Smooth muscle cell (in vitro differentiated cells): ENCODE data around the gene CLINT1. TPM values are rescaled to one million over a fixed set of nuclear protein-coding genes. Genes with fewer than 3 reads are reported as not detected.

Source experiments
- DNase-seq: peaks from one replicate; lab custom pipeline; 2025; ENCODE audit not compliant: unreplicated experiment; lab: John Stamatoyannopoulos, UW
- H2AFZ ChIP-seq: fragments of 200-600 bp; sonication (generic); 2 replicates; pipeline ENCODE4 v1.6.0; 2016; ENCODE audit warnings: antibody characterized with exemption, low read depth, mild to moderate bottlenecking
- H3F3A ChIP-seq: fragments of 200-600 bp; sonication (generic); 2 replicates; pipeline ENCODE4 v1.6.0; 2017; ENCODE audit warnings: antibody characterized with exemption, low read depth
- H3K27ac ChIP-seq: fragments of 200-600 bp; sonication (generic); 2 replicates; pipeline ENCODE4 v1.5.1; 2016; ENCODE audit warnings: low read depth, mild to moderate bottlenecking
- H3K27me3 ChIP-seq: fragments of 200-600 bp; sonication (generic); 2 replicates; pipeline ENCODE4 v1.6.1; 2016; ENCODE audit warnings: low read depth, mild to moderate bottlenecking
- H3K36me3 ChIP-seq: fragments of 200-600 bp; sonication (generic); 2 replicates; pipeline ENCODE4 v1.5.1; 2016; ENCODE audit warnings: low read depth
- H3K4me1 ChIP-seq: fragments of 200-600 bp; sonication (generic); 2 replicates; pipeline ENCODE4 v1.5.1; 2016; ENCODE audit warnings: low read depth
- H3K4me2 ChIP-seq: fragments of 200-600 bp; sonication (generic); 2 replicates; pipeline ENCODE4 v1.6.0; 2016; ENCODE audit warnings: mild to moderate bottlenecking
- H3K4me3 ChIP-seq: fragments of 200-600 bp; sonication (generic); 2 replicates; pipeline ENCODE4 v1.5.1; 2016; ENCODE audit warnings: mild to moderate bottlenecking
- H3K79me2 ChIP-seq: fragments of 200-600 bp; sonication (generic); 2 replicates; pipeline ENCODE4 v1.6.0; 2016; ENCODE audit warnings: low read depth, mild to moderate bottlenecking
- H3K9ac ChIP-seq: fragments of 200-600 bp; sonication (generic); 2 replicates; pipeline ENCODE4 v1.6.0; 2016; ENCODE audit warnings: low read depth
- H3K9me3 ChIP-seq: fragments of 200-600 bp; sonication (generic); replicated peaks from 2 replicates; pipeline ENCODE4 v1.5.1; 2016; ENCODE audit warnings: low read depth
- H4K20me1 ChIP-seq: fragments of 200-600 bp; sonication (generic); 2 replicates; pipeline ENCODE4 v1.6.0; 2016; ENCODE audit warnings: low read depth
- CTCF ChIP-seq: fragments of 200-600 bp; sonication (generic); IDR thresholded peaks from 2 replicates; pipeline ENCODE4 v1.5.1; 2017; ENCODE audit warnings: borderline replicate concordance, mild to moderate bottlenecking, antibody characterized with exemption; ENCODE audit not compliant: insufficient read depth, poor library complexity, severe bottlenecking
- WGBS: methylation state at CpG from one replicate; pipeline ENCODE4 v1.1.7; 2016; ENCODE audit warnings: low lambda C conversion rate; 5-methylcytosine and 5-hydroxymethylcytosine counted together
- polyA plus RNA-seq: library from polyadenylated mRNA; unstranded; fragments of >200 nt; fragmentation: Nextera tagmentation; extraction: Ambion mirVana; gene quantifications from 2 replicates; pipeline ENCODE4 v1.2.1, GENCODE V29; 2016
- total RNA-seq: library from RNA; depleted of rRNA; stranded (reverse); fragments of >200 nt; gene quantifications from 2 replicates; pipeline ENCODE4 v1.2.3, GENCODE V29; 2014

Gene CLINT1
- total and polyA plus RNA-seq, 2 experiments from 2014 or later = 63.5 to 83.9 TPM

DNA sequence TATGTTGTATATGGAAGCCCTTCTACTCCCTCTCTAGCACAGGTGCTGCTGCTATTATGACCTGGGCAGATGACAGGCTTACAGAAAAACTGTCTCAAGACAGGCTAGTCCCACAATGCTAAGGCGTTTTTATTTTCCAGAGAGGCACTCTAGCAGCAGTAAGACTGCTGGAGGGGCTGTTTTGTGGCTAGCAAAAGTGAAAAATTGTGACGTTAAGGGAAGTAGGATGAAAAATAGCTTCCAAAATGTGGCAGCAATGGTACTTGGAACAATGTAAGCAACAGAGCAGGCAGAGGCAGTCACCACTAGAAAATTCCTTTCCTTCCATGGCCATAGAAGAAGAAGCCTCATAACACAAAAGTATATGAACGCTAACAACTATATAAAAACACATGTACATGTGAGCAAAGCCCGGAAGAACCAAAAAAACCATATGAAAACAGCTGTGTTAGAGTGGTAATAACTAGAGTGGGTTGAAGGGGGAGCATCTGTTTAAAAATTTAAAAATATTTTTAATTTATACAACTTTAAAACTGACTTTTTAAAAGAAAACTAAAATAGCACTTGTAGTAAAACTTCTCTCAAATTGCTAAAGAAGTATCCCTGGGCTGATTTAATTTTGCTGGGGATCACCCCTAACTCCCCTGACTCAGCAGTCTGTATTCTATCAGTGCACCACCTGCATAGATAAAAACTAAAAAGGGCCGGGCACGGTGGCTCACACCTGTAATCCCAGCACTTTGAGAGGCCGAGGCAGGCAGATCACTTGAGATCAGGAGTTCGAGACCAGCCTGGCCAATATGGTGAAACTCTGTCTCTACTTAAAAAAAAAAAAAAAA is 30.6 kb downstream of the CLINT1 start:
- TF ChIP-seq CTCF = no peak
- Histone ChIP-seq H3K79me2 (peaks cover 97% of the 10 kb centered on the region), H3K9me3 (no peaks in the 10 kb centered on the region), H3K4me2 (no peak overlapping the region), H3K4me3 (no peak overlapping the region), H2AFZ (no peak overlapping the region), H3K27ac (no peak overlapping the region), H3K27me3 (no peaks in the 10 kb centered on the region), H3K4me1 (peaks cover 5% of the 10 kb centered on the region), H3K9ac (no peak overlapping the region), H3F3A (peaks cover 4% of the 10 kb centered on the region), H4K20me1 (peaks cover 100% of the 10 kb centered on the region), H3K36me3 (no peaks in the 10 kb centered on the region)
- WGBS = 80% methylated on average over 8 of the region's 8 CpGs
- no peak for DNase-seq

DNA sequence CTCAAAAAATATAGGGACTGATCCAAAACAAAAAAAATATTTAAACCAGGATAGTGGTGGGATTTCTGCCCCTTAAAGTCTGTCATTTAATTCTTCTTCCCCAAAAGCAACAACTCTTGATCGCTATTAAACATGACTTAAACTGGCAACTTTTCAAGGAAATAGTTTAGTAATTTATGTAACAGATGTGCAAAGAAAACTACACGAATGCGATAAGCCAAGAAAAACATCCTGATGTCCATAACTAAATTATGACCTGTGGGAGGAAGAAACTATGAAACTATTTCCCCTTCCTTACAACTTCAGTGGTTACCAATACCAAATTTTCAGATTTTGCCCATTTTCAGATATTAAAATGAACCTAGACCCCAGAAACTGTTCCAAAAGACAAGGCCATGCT is 31.5 kb downstream of the CLINT1 start:
- peaks cover 4% of the 10 kb centered on the region for H3F3A ChIP-seq
- H3K27ac ChIP-seq = no peak overlapping the region
- DNase-seq = no peak
- TF ChIP-seq CTCF = no peak
- H3K9ac ChIP-seq = no peak overlapping the region
- H3K4me2 ChIP-seq = no peak overlapping the region
- peaks cover 100% of the 10 kb centered on the region for H4K20me1 ChIP-seq
- H3K4me3 ChIP-seq = no peak overlapping the region
- H3K4me1 ChIP-seq = peaks cover 10% of the 10 kb centered on the region
- peaks cover 98% of the 10 kb centered on the region for H3K79me2 ChIP-seq
- H2AFZ ChIP-seq = no peak overlapping the region
- no peaks in the 10 kb centered on the region for H3K9me3 ChIP-seq
- no peaks in the 10 kb centered on the region for H3K27me3 ChIP-seq
- 90% methylated on average over 3 of the region's 3 CpGs for WGBS
- no peaks in the 10 kb centered on the region for H3K36me3 ChIP-seq

DNA sequence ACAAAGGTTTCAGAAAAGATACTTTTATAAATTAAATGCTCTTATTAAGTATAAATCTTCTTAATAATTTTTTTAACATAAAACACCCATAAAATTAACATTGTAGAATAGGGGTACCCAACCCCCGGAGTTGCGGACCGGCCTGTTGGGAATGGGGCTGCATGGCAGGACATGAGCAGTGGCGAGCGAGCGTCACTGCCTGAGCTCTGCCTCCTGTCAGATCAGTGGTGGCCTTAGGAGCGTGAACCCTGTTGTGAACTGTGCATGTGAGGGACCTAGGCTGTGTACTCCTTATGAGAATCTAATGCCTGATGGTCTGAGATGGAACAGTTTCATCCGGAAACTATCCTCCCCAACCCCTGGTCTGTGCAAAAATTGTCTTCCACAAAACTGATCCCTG is 35.3 kb downstream of the CLINT1 start:
- Histone ChIP-seq H4K20me1 (peaks cover 100% of the 10 kb centered on the region), H3K4me1 (peaks cover 23% of the 10 kb centered on the region), H2AFZ (no peak overlapping the region), H3K36me3 (no peaks in the 10 kb centered on the region), H3K79me2 (peaks cover 99% of the 10 kb centered on the region), H3K27me3 (no peaks in the 10 kb centered on the region), H3K9ac (no peak overlapping the region), H3K4me3 (no peak overlapping the region), H3K4me2 (no peak overlapping the region), H3F3A (peaks cover 9% of the 10 kb centered on the region), H3K27ac (no peak overlapping the region), H3K9me3 (no peaks in the 10 kb centered on the region)
- no peak for DNase-seq
- no peak for TF ChIP-seq CTCF
- 93% methylated on average over 8 of the region's 8 CpGs for WGBS
